ENCODE measurements around the gene CCDC177.
"Not testable (repeated sequence)": the region's sequence is repeated elsewhere in the genome, so short reads cannot be mapped to it uniquely, and the experiment has no call there.

Gene CCDC177

GRCh38 chr14:69599431-69599830 lies 24.8 kb upstream of the CCDC177 start:
- DNase-seq = not testable (repeated sequence)

- DNase-seq = peak in 1 of 2 experiments; percentile 72
Measured at GRCh38 chr14:69595336-69595735, 20.7 kb upstream of the CCDC177 start.

- DNase-seq = no peak
Measured at GRCh38 chr14:69594846-69595245, 20.2 kb upstream of the CCDC177 start.

GRCh38 chr14:69593018-69593677 lies 18.5 kb upstream of the CCDC177 start:
- no peak for DNase-seq

GRCh38 chr14:69591317-69591716 lies 16.6 kb upstream of the CCDC177 start:
- no peak for DNase-seq

- no peak for DNase-seq
Measured at GRCh38 chr14:69587389-69587788, 12.7 kb upstream of the CCDC177 start.

- DNase-seq = no peak
Measured at GRCh38 chr14:69586404-69586803, 11.7 kb upstream of the CCDC177 start.

- DNase-seq = no peak
Measured at GRCh38 chr14:69584389-69584788, 9.7 kb upstream of the CCDC177 start.

GRCh38 chr14:69582829-69583228 lies 8.2 kb upstream of the CCDC177 start:
- no peak for DNase-seq

GRCh38 chr14:69582212-69582611 lies 7.5 kb upstream of the CCDC177 start:
- DNase-seq = no peak

GRCh38 chr14:69581316-69581935 lies 6.8 kb upstream of the CCDC177 start:
- peak; percentile 35 to 65 for DNase-seq

GRCh38 chr14:69580009-69580577 lies 5.4 kb upstream of the CCDC177 start:
- no peak for DNase-seq

- DNase-seq = no peak
Measured at GRCh38 chr14:69579476-69579875, 4.8 kb upstream of the CCDC177 start.

GRCh38 chr14:69574954-69575295 lies 254 bp upstream of the CCDC177 start:
- DNase-seq = no peak

GRCh38 chr14:69573831-69574262 lies 824 bp downstream of the CCDC177 start:
- DNase-seq = no peak

- no peak for DNase-seq
Measured at GRCh38 chr14:69573205-69573830, 1.4 kb downstream of the CCDC177 start.

- DNase-seq = no peak
Measured at GRCh38 chr14:69572841-69573135, 1.9 kb downstream of the CCDC177 start.

- DNase-seq = no peak
Measured at GRCh38 chr14:69572030-69572840, 2.4 kb downstream of the CCDC177 start.

- no peak for DNase-seq
Measured at GRCh38 chr14:69571449-69572029, 3.1 kb downstream of the CCDC177 start.

- DNase-seq = no peak
Measured at GRCh38 chr14:69570836-69571330, 3.8 kb downstream of the CCDC177 start.

GRCh38 chr14:69569859-69570258 lies 4.8 kb downstream of the CCDC177 start:
- DNase-seq = no peak

- no peak for DNase-seq
Measured at GRCh38 chr14:69567563-69567962, 7.1 kb downstream of the CCDC177 start.

GRCh38 chr14:69561893-69562292 lies 12.8 kb downstream of the CCDC177 start:
- DNase-seq = no peak
